ENCODE data around the gene C1orf159.
"Not testable (repeated sequence)": the region's sequence is repeated elsewhere in the genome, so short reads cannot be mapped to it uniquely, and the experiment has no call there.

Gene C1orf159

GRCh38 chr1:1067284-1067859 lies 48.5 kb downstream of the C1orf159 start:
- no peak overlapping the region for H2BK120ac ChIP-seq (ENCODE audit: low read depth, low read length)
- H3K56ac ChIP-seq (ENCODE audit: low read length) = no peak overlapping the region
- no peaks in the 10 kb centered on the region for H3K79me2 ChIP-seq (ENCODE audit: control insufficient read depth, insufficient read depth, low read length)
- H3K4me1 ChIP-seq (ENCODE audit: control insufficient read depth, low read depth, low read length) = no peaks in the 10 kb centered on the region
- H3K4me3 ChIP-seq (ENCODE audit: low read length) = no peak overlapping the region
- no peak overlapping the region for H2AK5ac ChIP-seq (ENCODE audit: low read length)
- H4K8ac ChIP-seq (ENCODE audit: low read depth, low read length) = no peak overlapping the region
- no peak overlapping the region for H2BK5ac ChIP-seq (ENCODE audit: low read length)
- H3K4ac ChIP-seq (ENCODE audit: low read depth, low read length) = no peak overlapping the region
- no peak overlapping the region for H3K4me2 ChIP-seq (ENCODE audit: low read length)
- no peak overlapping the region for H3K27ac ChIP-seq (ENCODE audit: low read depth, low read length)
- H3K18ac ChIP-seq (ENCODE audit: low read length) = no peak overlapping the region
- WGBS (ENCODE audit: extremely low coverage, insufficient coverage, low lambda C conversion rate) = no CpG with 5 or more reads among the region's 54 CpGs
- H3K23ac ChIP-seq (ENCODE audit: low read length) = no peak overlapping the region
- H2BK15ac ChIP-seq (replicated peaks; ENCODE audit: low read depth) = no peak overlapping the region
- H3K79me1 ChIP-seq (ENCODE audit: low read length) = no peaks in the 10 kb centered on the region
- DNase-seq = no peak
- no peak overlapping the region for H3K9ac ChIP-seq (ENCODE audit: low read length)
- H3K36me3 ChIP-seq (ENCODE audit: control insufficient read depth, insufficient read depth, low read length) = no peaks in the 10 kb centered on the region
- H4K5ac ChIP-seq (ENCODE audit: low read length) = no peak overlapping the region
- H3K27me3 ChIP-seq (ENCODE audit: insufficient read depth, low read length, poor library complexity) = no peaks in the 10 kb centered on the region

DNA sequence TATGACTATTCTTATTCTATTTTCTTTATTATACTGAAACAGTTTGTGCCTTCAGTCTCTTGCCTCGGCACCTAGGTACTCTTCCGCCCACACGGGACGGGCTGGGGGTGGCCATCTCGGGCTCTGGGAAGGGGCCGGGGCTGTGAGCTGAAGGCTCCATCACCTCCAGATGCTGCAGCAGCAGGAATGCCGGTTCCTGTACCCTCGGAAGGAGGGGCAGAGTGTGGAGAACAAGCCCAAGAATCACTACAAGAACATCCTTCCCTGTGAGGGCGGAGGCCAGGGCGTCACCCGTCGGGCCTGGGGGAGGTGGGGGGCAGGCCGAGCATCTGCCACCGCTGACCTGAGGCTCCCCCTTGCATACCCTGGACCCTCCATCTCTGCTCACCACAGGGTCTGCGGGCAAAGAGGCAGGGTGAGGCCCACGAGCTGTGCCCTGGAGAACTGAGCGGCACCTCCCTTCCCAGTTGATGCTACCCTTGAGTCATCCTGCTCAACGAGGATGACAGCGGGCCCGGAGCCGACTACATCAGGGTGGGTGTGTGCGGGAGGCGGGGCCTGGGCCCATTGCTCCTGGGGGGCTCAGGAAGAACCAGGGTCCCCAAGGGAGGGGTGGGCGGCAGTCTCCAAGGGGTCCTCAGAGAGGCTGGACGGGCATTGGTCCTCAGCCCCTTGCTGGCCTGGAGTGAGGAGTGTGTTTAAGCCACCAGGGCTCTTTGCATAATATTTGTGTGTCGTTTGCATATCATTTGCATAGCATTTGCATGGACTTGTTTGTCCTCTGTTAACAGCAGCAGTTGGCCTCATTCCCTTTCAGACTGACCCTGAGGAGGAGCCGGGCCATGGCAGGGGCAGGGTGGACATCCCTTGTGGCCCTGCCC lies 49.2 kb downstream of the C1orf159 start:
- H3K18ac ChIP-seq (ENCODE audit: low read length) = no peak overlapping the region
- DNase-seq = no peak
- no peaks in the 10 kb centered on the region for H3K79me1 ChIP-seq (ENCODE audit: low read length)
- no peak overlapping the region for H3K4ac ChIP-seq (ENCODE audit: low read depth, low read length)
- H3K36me3 ChIP-seq (ENCODE audit: control insufficient read depth, insufficient read depth, low read length) = no peaks in the 10 kb centered on the region
- no peak overlapping the region for H2BK5ac ChIP-seq (ENCODE audit: low read length)
- no peak overlapping the region for H2AK5ac ChIP-seq (ENCODE audit: low read length)
- no peak overlapping the region for H4K5ac ChIP-seq (ENCODE audit: low read length)
- H3K27me3 ChIP-seq (ENCODE audit: insufficient read depth, low read length, poor library complexity) = no peaks in the 10 kb centered on the region
- H3K56ac ChIP-seq (ENCODE audit: low read length) = no peak overlapping the region
- no peaks in the 10 kb centered on the region for H3K4me1 ChIP-seq (ENCODE audit: control insufficient read depth, low read depth, low read length)
- no peaks in the 10 kb centered on the region for H3K79me2 ChIP-seq (ENCODE audit: control insufficient read depth, insufficient read depth, low read length)
- H3K27ac ChIP-seq (ENCODE audit: low read depth, low read length) = no peak overlapping the region
- H3K9ac ChIP-seq (ENCODE audit: low read length) = no peak overlapping the region
- WGBS (ENCODE audit: extremely low coverage, insufficient coverage, low lambda C conversion rate) = no CpG with 5 or more reads among the region's 27 CpGs
- no peak overlapping the region for H2BK15ac ChIP-seq (replicated peaks; ENCODE audit: low read depth)
- H3K4me3 ChIP-seq (ENCODE audit: low read length) = no peak overlapping the region
- H2BK120ac ChIP-seq (ENCODE audit: low read depth, low read length) = no peak overlapping the region
- no peak overlapping the region for H3K23ac ChIP-seq (ENCODE audit: low read length)
- no peak overlapping the region for H4K8ac ChIP-seq (ENCODE audit: low read depth, low read length)
- H3K4me2 ChIP-seq (ENCODE audit: low read length) = no peak overlapping the region

DNA sequence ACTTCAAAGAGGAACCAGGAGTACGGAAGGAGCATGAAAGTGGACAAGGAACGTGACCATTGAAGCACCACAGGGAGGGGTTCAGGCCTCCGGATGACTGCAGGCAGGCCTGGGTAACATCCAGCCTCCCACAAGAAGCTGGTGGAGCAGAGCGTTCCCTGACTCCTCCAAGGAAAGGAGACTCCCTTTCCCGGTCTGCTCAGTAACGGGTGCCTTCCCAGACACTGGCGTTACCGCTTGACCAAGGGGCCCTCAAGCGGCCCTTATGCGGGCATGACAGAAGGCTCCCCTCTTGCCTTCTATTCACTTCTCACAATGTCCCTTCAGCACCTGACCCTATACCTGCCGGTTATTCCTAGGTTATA lies 50.0 kb downstream of the C1orf159 start:
- not testable (repeated sequence) for H3K36me3 ChIP-seq (ENCODE audit: control insufficient read depth, insufficient read depth, low read length); H3K56ac ChIP-seq (ENCODE audit: low read length); H3K79me2 ChIP-seq (ENCODE audit: control insufficient read depth, insufficient read depth, low read length); H3K4me1 ChIP-seq (ENCODE audit: control insufficient read depth, low read depth, low read length); H3K27me3 ChIP-seq (ENCODE audit: insufficient read depth, low read length, poor library complexity); H2BK15ac ChIP-seq (replicated peaks; ENCODE audit: low read depth); H3K4me3 ChIP-seq (ENCODE audit: low read length); H4K8ac ChIP-seq (ENCODE audit: low read depth, low read length); H3K27ac ChIP-seq (ENCODE audit: low read depth, low read length); H2AK5ac ChIP-seq (ENCODE audit: low read length); H4K5ac ChIP-seq (ENCODE audit: low read length); DNase-seq; H3K9ac ChIP-seq (ENCODE audit: low read length); H3K23ac ChIP-seq (ENCODE audit: low read length); H3K4me2 ChIP-seq (ENCODE audit: low read length); H2BK5ac ChIP-seq (ENCODE audit: low read length); H3K18ac ChIP-seq (ENCODE audit: low read length); H3K79me1 ChIP-seq (ENCODE audit: low read length); H3K4ac ChIP-seq (ENCODE audit: low read depth, low read length); H2BK120ac ChIP-seq (ENCODE audit: low read depth, low read length)
- no CpG with 5 or more reads among the region's 11 CpGs for WGBS (ENCODE audit: extremely low coverage, insufficient coverage, low lambda C conversion rate)

DNA sequence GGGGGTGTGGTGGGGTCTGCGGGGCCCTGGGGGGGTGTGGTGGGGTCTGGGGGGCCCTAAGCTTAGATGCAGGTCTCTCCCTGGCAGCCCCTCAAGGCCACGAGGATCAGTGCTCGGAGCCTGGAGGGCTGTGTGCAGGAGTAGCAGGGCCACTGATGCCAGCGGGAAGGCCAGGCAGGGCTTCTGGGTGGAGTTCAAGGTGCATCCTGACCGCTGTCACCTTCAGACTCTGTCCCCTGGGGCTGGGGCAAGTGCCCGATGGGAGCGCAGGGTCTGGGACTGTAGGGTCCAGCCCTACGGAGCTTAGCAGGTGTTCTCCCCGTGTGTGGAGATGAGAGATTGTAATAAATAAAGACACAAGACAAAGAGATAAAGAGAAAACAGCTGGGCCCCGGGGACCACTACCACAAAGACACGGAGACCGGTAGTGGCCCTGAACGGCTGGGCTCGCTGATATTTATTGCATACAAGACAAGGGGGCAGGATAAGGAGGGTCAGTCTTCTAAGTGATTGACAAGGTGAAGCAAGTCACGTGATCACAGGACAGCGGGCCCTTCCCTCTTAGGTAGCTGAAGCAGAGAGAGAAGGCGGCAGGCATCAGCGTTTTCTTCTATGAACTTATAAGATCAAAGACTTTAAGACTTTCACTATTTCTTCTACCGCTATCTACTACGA lies 50.5 kb downstream of the C1orf159 start:
- Histone ChIP-seq H3K27ac (ENCODE audit: low read depth, low read length) (no peak overlapping the region), H2BK15ac (replicated peaks; ENCODE audit: low read depth) (no peak overlapping the region), H3K79me2 (ENCODE audit: control insufficient read depth, insufficient read depth, low read length) (no peaks in the 10 kb centered on the region), H3K4me1 (ENCODE audit: control insufficient read depth, low read depth, low read length) (no peaks in the 10 kb centered on the region), H3K79me1 (ENCODE audit: low read length) (no peaks in the 10 kb centered on the region), H3K36me3 (ENCODE audit: control insufficient read depth, insufficient read depth, low read length) (no peaks in the 10 kb centered on the region), H4K5ac (ENCODE audit: low read length) (no peak overlapping the region), H3K4me3 (ENCODE audit: low read length) (no peak overlapping the region), H2BK120ac (ENCODE audit: low read depth, low read length) (no peak overlapping the region), H3K9ac (ENCODE audit: low read length) (no peak overlapping the region), H4K8ac (ENCODE audit: low read depth, low read length) (no peak overlapping the region), H3K27me3 (ENCODE audit: insufficient read depth, low read length, poor library complexity) (peaks cover 2% of the 10 kb centered on the region), H3K4me2 (ENCODE audit: low read length) (no peak overlapping the region), H3K4ac (ENCODE audit: low read depth, low read length) (no peak overlapping the region), H3K18ac (ENCODE audit: low read length) (no peak overlapping the region), H2BK5ac (ENCODE audit: low read length) (no peak overlapping the region), H3K23ac (ENCODE audit: low read length) (no peak overlapping the region), H2AK5ac (ENCODE audit: low read length) (no peak overlapping the region), H3K56ac (ENCODE audit: low read length) (no peak overlapping the region)
- WGBS (ENCODE audit: extremely low coverage, insufficient coverage, low lambda C conversion rate) = no CpG with 5 or more reads among the region's 20 CpGs
- DNase-seq = no peak

- H3K27me3 ChIP-seq (ENCODE audit: insufficient read depth, low read length, poor library complexity) = peaks cover 5% of the 10 kb centered on the region
- H3K4me1 ChIP-seq (ENCODE audit: control insufficient read depth, low read depth, low read length) = no peaks in the 10 kb centered on the region
These were observed 51.7 kb downstream of the C1orf159 start for GRCh38 chr1:1063945-1064831.

More at GRCh38 chr1:1063945-1064831, 51.7 kb downstream of the C1orf159 start:
- Histone ChIP-seq H3K23ac (ENCODE audit: low read length) (no peak overlapping the region), H3K9ac (ENCODE audit: low read length) (peak overlapping the region; percentile 42), H3K36me3 (ENCODE audit: control insufficient read depth, insufficient read depth, low read length) (no peaks in the 10 kb centered on the region), H3K4me3 (ENCODE audit: low read length) (no peak overlapping the region), H3K56ac (ENCODE audit: low read length) (peak overlapping the region; percentile 73), H3K4me2 (ENCODE audit: low read length) (peak overlapping the region; percentile 29), H2BK5ac (ENCODE audit: low read length) (no peak overlapping the region), H2BK120ac (ENCODE audit: low read depth, low read length) (no peak overlapping the region), H4K5ac (ENCODE audit: low read length) (no peak overlapping the region), H3K79me2 (ENCODE audit: control insufficient read depth, insufficient read depth, low read length) (no peaks in the 10 kb centered on the region), H3K27ac (ENCODE audit: low read depth, low read length) (no peak overlapping the region), H3K79me1 (ENCODE audit: low read length) (no peaks in the 10 kb centered on the region), H3K18ac (ENCODE audit: low read length) (no peak overlapping the region), H2AK5ac (ENCODE audit: low read length) (no peak overlapping the region), H3K4ac (ENCODE audit: low read depth, low read length) (no peak overlapping the region), H4K8ac (ENCODE audit: low read depth, low read length) (no peak overlapping the region), H2BK15ac (replicated peaks; ENCODE audit: low read depth) (no peak overlapping the region)
- peak; percentile 87 for DNase-seq
- WGBS (ENCODE audit: extremely low coverage, insufficient coverage, low lambda C conversion rate) = no CpG with 5 or more reads among the region's 50 CpGs
